H9 (cell line): ENCODE measurements around the gene TBC1D9B. TPM values are rescaled to one million over a fixed set of nuclear protein-coding genes. Genes with fewer than 3 reads are reported as not detected.

Experiments
- DNase-seq: peaks from one replicate; pipeline ENCODE4 v3.0.0-alpha.2; 2017
- H2AFZ ChIP-seq: one replicate; pipeline ENCODE4 v1.6.1; 2013; ENCODE audit warnings: mild to moderate bottlenecking, low read length, control low read depth, moderate library complexity
- H2AK5ac ChIP-seq: 2 replicates; pipeline ENCODE4 v1.6.1; 2013; ENCODE audit warnings: low read length, control low read depth, mixed read lengths; ENCODE audit not compliant: insufficient read length
- H2BK120ac ChIP-seq: one replicate; pipeline ENCODE4 v1.6.1; 2013; ENCODE audit warnings: low read depth, mild to moderate bottlenecking, low read length, control low read depth, inconsistent platforms; ENCODE audit not compliant: poor library complexity, severe bottlenecking
- H2BK12ac ChIP-seq: 2 replicates; pipeline ENCODE4 v1.6.1; 2013; ENCODE audit warnings: low read length, control low read depth, mixed read lengths, low read depth; ENCODE audit not compliant: insufficient read length
- H2BK15ac ChIP-seq: 2 replicates; pipeline ENCODE4 v1.6.1; 2013; ENCODE audit warnings: low read depth, low read length, control low read depth
- H2BK20ac ChIP-seq: one replicate; pipeline ENCODE4 v1.6.1; 2013; ENCODE audit warnings: low read depth, mild to moderate bottlenecking, low read length, control low read depth, inconsistent platforms; ENCODE audit not compliant: poor library complexity, severe bottlenecking
- H2BK5ac ChIP-seq: 2 replicates; pipeline ENCODE4 v1.6.1; 2013; ENCODE audit warnings: low read length, control low read depth, mixed read lengths; ENCODE audit not compliant: insufficient read length
- H3K14ac ChIP-seq: 2 replicates; pipeline ENCODE4 v1.6.1; 2013; ENCODE audit warnings: low read length, control low read depth; ENCODE audit not compliant: insufficient read depth
- H3K18ac ChIP-seq: 2 replicates; pipeline ENCODE4 v1.6.1; 2013; ENCODE audit warnings: low read depth, mild to moderate bottlenecking, mixed read lengths, low read length, control low read depth; ENCODE audit not compliant: insufficient read length
- H3K23ac ChIP-seq: 2 replicates; pipeline ENCODE4 v1.6.1; 2013; ENCODE audit warnings: low read length, control low read depth, mixed read lengths, low read depth; ENCODE audit not compliant: insufficient read length
- H3K23me2 ChIP-seq: 2 replicates; pipeline ENCODE4 v1.6.1; 2013; ENCODE audit warnings: low read depth, mild to moderate bottlenecking, mixed read lengths, low read length, control low read depth; ENCODE audit not compliant: insufficient read length, poor library complexity, severe bottlenecking
- H3K27ac ChIP-seq: 2 replicates; pipeline ENCODE4 v1.5.1; 2013; ENCODE audit warnings: low read length, control low read depth, mixed read lengths, low read depth; ENCODE audit not compliant: insufficient read length
- H3K27me3 ChIP-seq: 2 replicates; pipeline ENCODE4 v1.6.1; 2013; ENCODE audit warnings: low read length, control low read depth, inconsistent platforms; ENCODE audit not compliant: insufficient read depth
- H3K4ac ChIP-seq: 2 replicates; pipeline ENCODE4 v1.6.1; 2013; ENCODE audit warnings: low read depth, mild to moderate bottlenecking, control low read depth, inconsistent platforms, low read length, moderate library complexity
- H3K4me1 ChIP-seq: 2 replicates; pipeline ENCODE4 v1.6.1; 2013; ENCODE audit warnings: low read length, control low read depth, inconsistent platforms; ENCODE audit not compliant: insufficient read depth
- H3K4me2 ChIP-seq: 2 replicates; pipeline ENCODE4 v1.6.1; 2013; ENCODE audit warnings: low read length, control low read depth, mixed read lengths; ENCODE audit not compliant: insufficient read length, insufficient read depth
- H3K56ac ChIP-seq: 2 replicates; pipeline ENCODE4 v1.6.1; 2013; ENCODE audit warnings: low read depth, mild to moderate bottlenecking, mixed read lengths, low read length, control low read depth; ENCODE audit not compliant: insufficient read length
- H3K79me1 ChIP-seq: 2 replicates; pipeline ENCODE4 v1.6.1; 2013; ENCODE audit warnings: low read depth, mild to moderate bottlenecking, moderate library complexity, low read length, control low read depth, inconsistent platforms; ENCODE audit not compliant: insufficient read depth, poor library complexity, severe bottlenecking
- H3K79me2 ChIP-seq: 2 replicates; pipeline ENCODE4 v1.6.1; 2013; ENCODE audit warnings: low read length, control low read depth, inconsistent platforms; ENCODE audit not compliant: insufficient read depth
- H3K9ac ChIP-seq: 2 replicates; pipeline ENCODE4 v1.6.1; 2013; ENCODE audit warnings: low read length, control low read depth, mixed read lengths; ENCODE audit not compliant: insufficient read length; ENCODE audit errors: extremely low read depth
- H3K9me3 ChIP-seq: one replicate; pipeline ENCODE4 v1.6.1; 2013; ENCODE audit warnings: low read depth, low read length, inconsistent platforms; ENCODE audit not compliant: control insufficient read depth
- H3T11ph ChIP-seq: one replicate; pipeline ENCODE4 v1.6.1; 2013; ENCODE audit warnings: mild to moderate bottlenecking, low read length, control low read depth, inconsistent platforms
- H4K20me1 ChIP-seq: one replicate; pipeline ENCODE4 v1.6.1; 2013; ENCODE audit not compliant: control insufficient read depth, insufficient read length, insufficient read depth
- H4K5ac ChIP-seq: 2 replicates; pipeline ENCODE4 v1.6.1; 2013; ENCODE audit warnings: low read depth, mild to moderate bottlenecking, mixed read lengths, low read length, control low read depth; ENCODE audit not compliant: insufficient read length
- H4K8ac ChIP-seq: replicated peaks from 2 replicates; pipeline ENCODE4 v1.6.1; 2013; ENCODE audit warnings: low read length, control low read depth, mixed read lengths, low read depth; ENCODE audit not compliant: insufficient read length
- H4K91ac ChIP-seq: 2 replicates; pipeline ENCODE4 v1.6.1; 2013; ENCODE audit warnings: low read depth, mild to moderate bottlenecking, moderate library complexity, mixed read lengths, low read length, control low read depth; ENCODE audit not compliant: insufficient read length
- H3K27ac Mint-ChIP-seq, 3 experiments: 2 replicates in 2 of 3; 3 replicates in 1 of 3; pipeline ENCODE4 v1.8.0; 2020 to 2021; ENCODE audit warnings: mixed read lengths in 3 of 3, mild to moderate bottlenecking in 1 of 3, moderate library complexity in 1 of 3
- H3K27me3 Mint-ChIP-seq: 2 replicates; pipeline ENCODE4 v1.8.0; 2021; ENCODE audit warnings: low read depth, mild to moderate bottlenecking, moderate library complexity, mixed read lengths
- H3K36me3 Mint-ChIP-seq, 3 experiments: 2 replicates in 2 of 3; 3 replicates in 1 of 3; pipeline ENCODE4 v1.8.0; 2020 to 2021; ENCODE audit warnings: low read depth in 3 of 3, mixed read lengths in 3 of 3; ENCODE audit not compliant: insufficient read depth in 1 of 3
- H3K4me1 Mint-ChIP-seq, 2 experiments: 2 replicates each; pipeline ENCODE4 v1.8.0; 2020; ENCODE audit warnings: mixed read lengths in 2 of 2
- H3K4me3 Mint-ChIP-seq, 2 experiments: 2 replicates in 1 of 2; 3 replicates in 1 of 2; pipeline ENCODE4 v1.8.0; 2020 to 2021; ENCODE audit warnings: mild to moderate bottlenecking in 2 of 2, mixed read lengths in 2 of 2, moderate library complexity in 1 of 2
- H3K9me3 Mint-ChIP-seq, 2 experiments: 2 replicates in 1 of 2; 3 replicates in 1 of 2; pipeline ENCODE4 v1.8.0; 2020; ENCODE audit warnings: mild to moderate bottlenecking in 2 of 2, mixed read lengths in 2 of 2, moderate library complexity in 1 of 2
- WGBS: extraction: QIAGEN DNeasy Blood & Tissue Kit; methylation state at CpG from one replicate; pipeline ENCODE4 v1.1.7; 2013; ENCODE audit warnings: missing lambda C conversion rate, low lambda C conversion rate, mixed read lengths; ENCODE audit not compliant: insufficient read length; ENCODE audit errors: extremely low coverage; 5-methylcytosine and 5-hydroxymethylcytosine counted together
- total RNA-seq: library from RNA; stranded (reverse); gene quantifications from 2 replicates; pipeline ENCODE4 v1.2.1, GENCODE V29; 2021
- TF ChIP-seq, protein P1 (sequence below): fragments of 200-600 bp; sonication (generic); conservative IDR thresholded peaks from 3 replicates; pipeline ENCODE4 v1.8.0; 2021; ENCODE audit warnings: antibody characterized with exemption, mild to moderate bottlenecking

TBC1D9B gene
- total RNA-seq, 1 experiment from 2014 or later = 62.1 TPM

DNA sequence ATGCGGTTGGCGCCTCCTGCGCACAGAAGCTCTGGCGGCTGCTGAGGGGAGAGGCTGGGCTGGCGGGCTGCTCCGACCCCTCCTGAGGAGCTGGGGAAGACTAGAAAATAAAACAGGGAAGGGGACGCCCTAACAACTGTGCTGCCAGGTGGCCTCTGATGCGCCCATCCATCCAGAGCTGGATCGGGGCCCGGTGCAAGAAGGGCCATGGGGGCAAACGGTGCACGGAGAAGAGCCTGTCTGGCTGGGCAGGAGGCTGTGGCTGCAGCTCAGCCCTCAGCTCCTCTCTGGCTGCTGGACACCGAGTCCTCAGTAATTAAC, 28.0 kb downstream of the TBC1D9B start:
- no peak overlapping the region for H4K8ac ChIP-seq
- no peak overlapping the region for H2AK5ac ChIP-seq
- no peak overlapping the region for H4K91ac ChIP-seq
- H3K4me2 ChIP-seq = no peak overlapping the region
- no peak for DNase-seq
- no peak overlapping the region for H4K5ac ChIP-seq
- no peak overlapping the region for H3K18ac ChIP-seq
- no peak overlapping the region for H2BK120ac ChIP-seq
- no peak overlapping the region for H3K9ac ChIP-seq
- no peaks in the 10 kb centered on the region for H3K27me3 ChIP-seq
- peaks cover 15% of the 10 kb centered on the region for H3K9me3 ChIP-seq
- no peak overlapping the region for H3K23ac ChIP-seq
- no peak overlapping the region for H3T11ph ChIP-seq
- H3K14ac ChIP-seq = no peak overlapping the region
- H3K27ac Mint-ChIP-seq = no peak overlapping the region; a peak in 2 of 7 replicates
- peaks cover 28 to 53% (median 53%) of the 10 kb centered on the region in 3 experiments for H3K36me3 Mint-ChIP-seq
- no peak overlapping the region for H2BK15ac ChIP-seq
- peaks cover 22 to 26% of the 10 kb centered on the region in 2 experiments for H3K9me3 Mint-ChIP-seq
- no CpG with 5 or more reads among the region's 13 CpGs for WGBS
- H3K56ac ChIP-seq = no peak overlapping the region
- H4K20me1 ChIP-seq = no peaks in the 10 kb centered on the region
- H2AFZ ChIP-seq = no peak overlapping the region
- no peak overlapping the region for H2BK5ac ChIP-seq
- no peak overlapping the region for H3K4ac ChIP-seq
- H2BK12ac ChIP-seq = no peak overlapping the region
- H3K79me1 ChIP-seq = no peaks in the 10 kb centered on the region
- no peaks in the 10 kb centered on the region for H3K4me1 Mint-ChIP-seq
- H2BK20ac ChIP-seq = no peak overlapping the region
- H3K79me2 ChIP-seq = no peaks in the 10 kb centered on the region
- no peak overlapping the region for H3K4me3 Mint-ChIP-seq
- H3K23me2 ChIP-seq = no peaks in the 10 kb centered on the region
- H3K27ac ChIP-seq = no peak overlapping the region
- H3K4me1 ChIP-seq = no peaks in the 10 kb centered on the region
- TF ChIP-seq, protein P1, sequence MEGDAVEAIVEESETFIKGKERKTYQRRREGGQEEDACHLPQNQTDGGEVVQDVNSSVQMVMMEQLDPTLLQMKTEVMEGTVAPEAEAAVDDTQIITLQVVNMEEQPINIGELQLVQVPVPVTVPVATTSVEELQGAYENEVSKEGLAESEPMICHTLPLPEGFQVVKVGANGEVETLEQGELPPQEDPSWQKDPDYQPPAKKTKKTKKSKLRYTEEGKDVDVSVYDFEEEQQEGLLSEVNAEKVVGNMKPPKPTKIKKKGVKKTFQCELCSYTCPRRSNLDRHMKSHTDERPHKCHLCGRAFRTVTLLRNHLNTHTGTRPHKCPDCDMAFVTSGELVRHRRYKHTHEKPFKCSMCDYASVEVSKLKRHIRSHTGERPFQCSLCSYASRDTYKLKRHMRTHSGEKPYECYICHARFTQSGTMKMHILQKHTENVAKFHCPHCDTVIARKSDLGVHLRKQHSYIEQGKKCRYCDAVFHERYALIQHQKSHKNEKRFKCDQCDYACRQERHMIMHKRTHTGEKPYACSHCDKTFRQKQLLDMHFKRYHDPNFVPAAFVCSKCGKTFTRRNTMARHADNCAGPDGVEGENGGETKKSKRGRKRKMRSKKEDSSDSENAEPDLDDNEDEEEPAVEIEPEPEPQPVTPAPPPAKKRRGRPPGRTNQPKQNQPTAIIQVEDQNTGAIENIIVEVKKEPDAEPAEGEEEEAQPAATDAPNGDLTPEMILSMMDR = no peak
- peaks cover 2% of the 10 kb centered on the region for H3K27me3 Mint-ChIP-seq
